HCT116 (cell line): ENCODE measurements around the gene MSI2.

ENCODE experiments used
- CTCF ChIP-seq, 3 experiments: fragments of 200-600 bp in 1 of 3; sonication (generic) in 1 of 3; IDR thresholded peaks in 2 of 3; conservative IDR thresholded peaks in 1 of 3; 2 replicates each; pipeline ENCODE4 v1.5.1; 2012 to 2017; ENCODE audit warnings: low read depth in 2 of 3, low read length in 2 of 3, antibody characterized with exemption in 1 of 3, borderline replicate concordance in 1 of 3, control low read depth in 1 of 3, mild to moderate bottlenecking in 1 of 3, mixed read lengths in 1 of 3, mixed run types in 1 of 3, moderate library complexity in 1 of 3; ENCODE audit not compliant: insufficient read depth in 1 of 3
- EZH2phosphoT487 ChIP-seq: fragments of 200-600 bp; IDR thresholded peaks from 2 replicates; pipeline ENCODE4 v1.6.1; 2018; ENCODE audit warnings: antibody characterized with exemption, borderline replicate concordance
- JUND ChIP-seq: IDR thresholded peaks from 2 replicates; pipeline ENCODE4 v1.6.1; 2012
- POLR2AphosphoS5 ChIP-seq: IDR thresholded peaks from 2 replicates; pipeline ENCODE4 v1.6.1; 2011; ENCODE audit warnings: mild to moderate bottlenecking, low read depth, low read length, moderate library complexity
- SIN3A ChIP-seq: IDR thresholded peaks from 2 replicates; pipeline ENCODE4 v1.6.1; 2012; ENCODE audit warnings: low read depth
- TF ChIP-seq, protein P1 (sequence below): IDR thresholded peaks from 2 replicates; pipeline ENCODE4 v1.6.1; 2012

DNA sequence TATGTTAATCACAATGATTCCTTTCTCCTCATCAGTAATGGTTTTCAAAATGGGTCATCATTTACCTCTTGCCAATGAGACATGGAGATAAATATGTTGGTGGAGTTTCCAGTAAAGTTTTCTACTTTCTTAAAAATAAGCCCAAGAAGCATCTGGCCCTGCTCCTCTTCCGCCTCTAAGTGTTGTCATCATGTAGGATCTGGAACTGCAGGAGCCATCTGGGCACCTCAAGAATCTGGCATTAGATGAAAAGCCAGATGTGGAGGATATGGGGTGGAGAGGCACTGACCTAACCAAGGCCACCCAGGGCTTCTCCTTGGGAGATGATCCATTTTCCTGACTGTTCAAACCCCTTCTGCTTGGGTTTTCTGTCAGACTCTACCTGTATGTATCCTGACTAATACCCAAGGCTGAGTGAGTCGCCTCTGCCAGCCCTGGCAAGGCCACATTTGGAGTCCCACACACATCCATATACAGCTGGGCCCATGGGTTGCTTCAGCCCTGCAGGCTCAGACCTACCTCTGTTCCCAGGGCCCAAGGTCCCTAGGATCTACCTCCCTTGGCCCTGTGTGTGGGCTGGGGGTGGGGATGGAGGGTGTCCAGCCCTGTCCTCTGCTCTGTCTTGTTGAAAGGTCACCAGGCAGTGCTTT lies 464.2 kb downstream of the MSI2 start:
- TF ChIP-seq JUND (no peak), CTCF (IDR thresholded peaks at IDR 0.05 in 2 of 3, conservative IDR thresholded peaks at IDR 0.05 in 1 of 3; ENCODE audit: borderline replicate concordance in 1 of 3, insufficient read depth in 1 of 3, low read depth in 2 of 3, low read length in 2 of 3) (no peak), EZH2phosphoT487 (no peak), SIN3A (no peak), POLR2AphosphoS5 (no peak)
- TF ChIP-seq, protein P1, sequence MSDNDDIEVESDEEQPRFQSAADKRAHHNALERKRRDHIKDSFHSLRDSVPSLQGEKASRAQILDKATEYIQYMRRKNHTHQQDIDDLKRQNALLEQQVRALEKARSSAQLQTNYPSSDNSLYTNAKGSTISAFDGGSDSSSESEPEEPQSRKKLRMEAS = no peak
